H9 (cell line): Measurements from ENCODE around the gene SEC61B. TPM values are rescaled to one million over a fixed set of nuclear protein-coding genes. Genes with fewer than 3 reads are reported as not detected.

Experiments used
- DNase-seq: peaks from one replicate; pipeline ENCODE4 v3.0.0-alpha.2; 2017
- H2AFZ ChIP-seq: one replicate; pipeline ENCODE4 v1.6.1; 2013; ENCODE audit warnings: mild to moderate bottlenecking, low read length, control low read depth, moderate library complexity
- H2AK5ac ChIP-seq: 2 replicates; pipeline ENCODE4 v1.6.1; 2013; ENCODE audit warnings: low read length, control low read depth, mixed read lengths; ENCODE audit not compliant: insufficient read length
- H2BK120ac ChIP-seq: one replicate; pipeline ENCODE4 v1.6.1; 2013; ENCODE audit warnings: low read depth, mild to moderate bottlenecking, low read length, control low read depth, inconsistent platforms; ENCODE audit not compliant: poor library complexity, severe bottlenecking
- H2BK12ac ChIP-seq: 2 replicates; pipeline ENCODE4 v1.6.1; 2013; ENCODE audit warnings: low read length, control low read depth, mixed read lengths, low read depth; ENCODE audit not compliant: insufficient read length
- H2BK15ac ChIP-seq: 2 replicates; pipeline ENCODE4 v1.6.1; 2013; ENCODE audit warnings: low read depth, low read length, control low read depth
- H2BK20ac ChIP-seq: one replicate; pipeline ENCODE4 v1.6.1; 2013; ENCODE audit warnings: low read depth, mild to moderate bottlenecking, low read length, control low read depth, inconsistent platforms; ENCODE audit not compliant: poor library complexity, severe bottlenecking
- H2BK5ac ChIP-seq: 2 replicates; pipeline ENCODE4 v1.6.1; 2013; ENCODE audit warnings: low read length, control low read depth, mixed read lengths; ENCODE audit not compliant: insufficient read length
- H3K14ac ChIP-seq: 2 replicates; pipeline ENCODE4 v1.6.1; 2013; ENCODE audit warnings: low read length, control low read depth; ENCODE audit not compliant: insufficient read depth
- H3K18ac ChIP-seq: 2 replicates; pipeline ENCODE4 v1.6.1; 2013; ENCODE audit warnings: low read depth, mild to moderate bottlenecking, mixed read lengths, low read length, control low read depth; ENCODE audit not compliant: insufficient read length
- H3K23ac ChIP-seq: 2 replicates; pipeline ENCODE4 v1.6.1; 2013; ENCODE audit warnings: low read length, control low read depth, mixed read lengths, low read depth; ENCODE audit not compliant: insufficient read length
- H3K23me2 ChIP-seq: 2 replicates; pipeline ENCODE4 v1.6.1; 2013; ENCODE audit warnings: low read depth, mild to moderate bottlenecking, mixed read lengths, low read length, control low read depth; ENCODE audit not compliant: insufficient read length, poor library complexity, severe bottlenecking
- H3K27ac ChIP-seq: 2 replicates; pipeline ENCODE4 v1.5.1; 2013; ENCODE audit warnings: low read length, control low read depth, mixed read lengths, low read depth; ENCODE audit not compliant: insufficient read length
- H3K27me3 ChIP-seq: 2 replicates; pipeline ENCODE4 v1.6.1; 2013; ENCODE audit warnings: low read length, control low read depth, inconsistent platforms; ENCODE audit not compliant: insufficient read depth
- H3K4ac ChIP-seq: 2 replicates; pipeline ENCODE4 v1.6.1; 2013; ENCODE audit warnings: low read depth, mild to moderate bottlenecking, control low read depth, inconsistent platforms, low read length, moderate library complexity
- H3K4me1 ChIP-seq: 2 replicates; pipeline ENCODE4 v1.6.1; 2013; ENCODE audit warnings: low read length, control low read depth, inconsistent platforms; ENCODE audit not compliant: insufficient read depth
- H3K4me2 ChIP-seq: 2 replicates; pipeline ENCODE4 v1.6.1; 2013; ENCODE audit warnings: low read length, control low read depth, mixed read lengths; ENCODE audit not compliant: insufficient read length, insufficient read depth
- H3K56ac ChIP-seq: 2 replicates; pipeline ENCODE4 v1.6.1; 2013; ENCODE audit warnings: low read depth, mild to moderate bottlenecking, mixed read lengths, low read length, control low read depth; ENCODE audit not compliant: insufficient read length
- H3K79me1 ChIP-seq: 2 replicates; pipeline ENCODE4 v1.6.1; 2013; ENCODE audit warnings: low read depth, mild to moderate bottlenecking, moderate library complexity, low read length, control low read depth, inconsistent platforms; ENCODE audit not compliant: insufficient read depth, poor library complexity, severe bottlenecking
- H3K79me2 ChIP-seq: 2 replicates; pipeline ENCODE4 v1.6.1; 2013; ENCODE audit warnings: low read length, control low read depth, inconsistent platforms; ENCODE audit not compliant: insufficient read depth
- H3K9ac ChIP-seq: 2 replicates; pipeline ENCODE4 v1.6.1; 2013; ENCODE audit warnings: low read length, control low read depth, mixed read lengths; ENCODE audit not compliant: insufficient read length; ENCODE audit errors: extremely low read depth
- H3K9me3 ChIP-seq: one replicate; pipeline ENCODE4 v1.6.1; 2013; ENCODE audit warnings: low read depth, low read length, inconsistent platforms; ENCODE audit not compliant: control insufficient read depth
- H3T11ph ChIP-seq: one replicate; pipeline ENCODE4 v1.6.1; 2013; ENCODE audit warnings: mild to moderate bottlenecking, low read length, control low read depth, inconsistent platforms
- H4K20me1 ChIP-seq: one replicate; pipeline ENCODE4 v1.6.1; 2013; ENCODE audit not compliant: control insufficient read depth, insufficient read length, insufficient read depth
- H4K5ac ChIP-seq: 2 replicates; pipeline ENCODE4 v1.6.1; 2013; ENCODE audit warnings: low read depth, mild to moderate bottlenecking, mixed read lengths, low read length, control low read depth; ENCODE audit not compliant: insufficient read length
- H4K8ac ChIP-seq: replicated peaks from 2 replicates; pipeline ENCODE4 v1.6.1; 2013; ENCODE audit warnings: low read length, control low read depth, mixed read lengths, low read depth; ENCODE audit not compliant: insufficient read length
- H4K91ac ChIP-seq: 2 replicates; pipeline ENCODE4 v1.6.1; 2013; ENCODE audit warnings: low read depth, mild to moderate bottlenecking, moderate library complexity, mixed read lengths, low read length, control low read depth; ENCODE audit not compliant: insufficient read length
- H3K27ac Mint-ChIP-seq, 3 experiments: 2 replicates in 2 of 3; 3 replicates in 1 of 3; pipeline ENCODE4 v1.8.0; 2020 to 2021; ENCODE audit warnings: mixed read lengths in 3 of 3, mild to moderate bottlenecking in 1 of 3, moderate library complexity in 1 of 3
- H3K27me3 Mint-ChIP-seq: 2 replicates; pipeline ENCODE4 v1.8.0; 2021; ENCODE audit warnings: low read depth, mild to moderate bottlenecking, moderate library complexity, mixed read lengths
- H3K36me3 Mint-ChIP-seq, 3 experiments: 2 replicates in 2 of 3; 3 replicates in 1 of 3; pipeline ENCODE4 v1.8.0; 2020 to 2021; ENCODE audit warnings: low read depth in 3 of 3, mixed read lengths in 3 of 3; ENCODE audit not compliant: insufficient read depth in 1 of 3
- H3K4me1 Mint-ChIP-seq, 2 experiments: 2 replicates each; pipeline ENCODE4 v1.8.0; 2020; ENCODE audit warnings: mixed read lengths in 2 of 2
- H3K4me3 Mint-ChIP-seq, 2 experiments: 2 replicates in 1 of 2; 3 replicates in 1 of 2; pipeline ENCODE4 v1.8.0; 2020 to 2021; ENCODE audit warnings: mild to moderate bottlenecking in 2 of 2, mixed read lengths in 2 of 2, moderate library complexity in 1 of 2
- H3K9me3 Mint-ChIP-seq, 2 experiments: 2 replicates in 1 of 2; 3 replicates in 1 of 2; pipeline ENCODE4 v1.8.0; 2020; ENCODE audit warnings: mild to moderate bottlenecking in 2 of 2, mixed read lengths in 2 of 2, moderate library complexity in 1 of 2
- CTCF ChIP-seq: fragments of 200-600 bp; sonication (generic); conservative IDR thresholded peaks from 3 replicates; pipeline ENCODE4 v1.8.0; 2021; ENCODE audit warnings: antibody characterized with exemption, mild to moderate bottlenecking
- WGBS: extraction: QIAGEN DNeasy Blood & Tissue Kit; methylation state at CpG from one replicate; pipeline ENCODE4 v1.1.7; 2013; ENCODE audit warnings: missing lambda C conversion rate, low lambda C conversion rate, mixed read lengths; ENCODE audit not compliant: insufficient read length; ENCODE audit errors: extremely low coverage; 5-methylcytosine and 5-hydroxymethylcytosine counted together
- total RNA-seq: library from RNA; stranded (reverse); gene quantifications from 2 replicates; pipeline ENCODE4 v1.2.1, GENCODE V29; 2021

The SEC61B gene
- total RNA-seq, 1 experiment from 2014 or later = 142 TPM

DNA sequence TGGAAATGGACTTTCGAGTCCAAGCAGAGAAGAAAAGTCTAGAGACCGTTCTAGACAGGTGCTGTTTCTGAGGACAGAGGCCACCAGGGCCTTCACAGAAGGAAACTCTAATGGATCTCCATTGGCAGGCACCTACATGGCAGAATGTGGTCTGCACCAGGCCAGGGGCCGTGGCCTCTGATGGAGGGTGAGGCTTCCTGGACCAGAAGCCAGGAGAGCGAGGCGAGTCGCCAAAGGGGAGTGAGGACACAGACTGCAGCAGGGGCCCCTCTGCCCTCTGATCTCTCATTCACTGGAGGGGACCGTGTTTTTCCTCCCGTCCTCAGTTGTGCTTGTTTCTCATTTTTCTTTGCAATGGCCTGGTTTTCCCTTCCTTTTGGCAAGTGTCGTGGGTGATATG lies 41.4 kb upstream of the SEC61B start:
- H3T11ph ChIP-seq = no peak overlapping the region
- no peak overlapping the region for H4K91ac ChIP-seq
- H2BK5ac ChIP-seq = no peak overlapping the region
- no peak overlapping the region for H2AFZ ChIP-seq
- H3K79me1 ChIP-seq = no peaks in the 10 kb centered on the region
- Mint-ChIP-seq H3K27me3 (peaks cover 3% of the 10 kb centered on the region), H3K4me1 (peaks cover 28 to 32% of the 10 kb centered on the region in 2 experiments), H3K36me3 (no peaks in the 10 kb centered on the region), H3K9me3 (no peaks in the 10 kb centered on the region; a peak in 1 of 5 replicates), H3K27ac (no peak overlapping the region), H3K4me3 (no peak overlapping the region)
- no peaks in the 10 kb centered on the region for H3K9me3 ChIP-seq
- no peak overlapping the region for H3K23ac ChIP-seq
- no peak overlapping the region for H3K18ac ChIP-seq
- H3K14ac ChIP-seq = no peak overlapping the region
- no peaks in the 10 kb centered on the region for H4K20me1 ChIP-seq
- no peak overlapping the region for H2BK120ac ChIP-seq
- no peak for TF ChIP-seq CTCF
- no peaks in the 10 kb centered on the region for H3K27me3 ChIP-seq
- no peaks in the 10 kb centered on the region; the same call in none of the 2 replicates for H3K4me1 ChIP-seq
- no peak overlapping the region for H2BK12ac ChIP-seq
- DNase-seq = no peak
- no peaks in the 10 kb centered on the region for H3K23me2 ChIP-seq
- H3K4ac ChIP-seq = no peak overlapping the region
- H4K5ac ChIP-seq = no peak overlapping the region
- H3K27ac ChIP-seq = no peak overlapping the region
- no peak overlapping the region for H2BK20ac ChIP-seq
- no peak overlapping the region for H3K4me2 ChIP-seq
- no peak overlapping the region for H3K9ac ChIP-seq
- no CpG with 5 or more reads among the region's 9 CpGs for WGBS
- no peaks in the 10 kb centered on the region for H3K79me2 ChIP-seq
- no peak overlapping the region for H4K8ac ChIP-seq
- no peak overlapping the region for H3K56ac ChIP-seq
- no peak overlapping the region for H2BK15ac ChIP-seq
- H2AK5ac ChIP-seq = no peak overlapping the region
